K562 (cell line): Measurements from ENCODE around the gene EIF4E1B. TPM values are rescaled to one million over a fixed set of nuclear protein-coding genes. Genes with fewer than 3 reads are reported as not detected.
A peak's percentile ranks its signal among the peaks of the same experiment; 100 is the strongest.

Experiments
- CBX3 ChIP-seq, 2 experiments: IDR thresholded peaks; 1 replicate in 1 of 2; 2 replicates in 1 of 2; pipeline ENCODE4 v1.6.1; 2012; ENCODE audit warnings: inconsistent platforms in 2 of 2, low read length in 2 of 2, borderline replicate concordance in 1 of 2, control low read depth in 1 of 2
- CTCFL ChIP-seq: IDR thresholded peaks from 2 replicates; pipeline ENCODE4 v1.6.1; 2011; ENCODE audit warnings: borderline replicate concordance, low read depth, mild to moderate bottlenecking, moderate library complexity, low read length; ENCODE audit not compliant: insufficient read depth, poor library complexity, severe bottlenecking
- GATAD2B ChIP-seq: fragments of 450-650 bp; IDR thresholded peaks from 2 replicates; pipeline ENCODE4 v1.6.1; 2017; ENCODE audit warnings: mild to moderate bottlenecking, borderline replicate concordance
- KAT8 ChIP-seq: fragments of 450-650 bp; IDR thresholded peaks from 2 replicates; pipeline ENCODE4 v1.6.1; 2016; ENCODE audit warnings: low read depth, mild to moderate bottlenecking
- KDM2B ChIP-seq: fragments of 250-450 bp; sonication (Bioruptor Pico); IDR thresholded peaks from 2 replicates; pipeline ENCODE4 v1.8.0; 2021; ENCODE audit warnings: mild to moderate bottlenecking, moderate library complexity
- MCM5 ChIP-seq: fragments of 450-650 bp; IDR thresholded peaks from 2 replicates; pipeline ENCODE4 v1.6.1; 2016; ENCODE audit warnings: low read depth
- MEIS2 ChIP-seq: fragments of 450-650 bp; IDR thresholded peaks from 2 replicates; pipeline ENCODE4 v1.6.1; 2014; ENCODE audit warnings: mild to moderate bottlenecking; ENCODE audit not compliant: partially characterized antibody
- SMARCA5 ChIP-seq: fragments of 450-650 bp; IDR thresholded peaks from 2 replicates; pipeline ENCODE4 v1.6.1; 2016
- ZMIZ1 ChIP-seq, 2 experiments: fragments of 150-350 bp in 1 of 2; IDR thresholded peaks; 2 replicates each; pipeline ENCODE4 v1.6.1; 2012 to 2016; ENCODE audit warnings: low read depth in 2 of 2, low read length in 2 of 2, mild to moderate bottlenecking in 1 of 2, moderate library complexity in 1 of 2
- ZNF197 ChIP-seq: fragments of 200-800 bp; sonication (Bioruptor generic); IDR thresholded peaks from 2 replicates; pipeline ENCODE4 v1.6.1; 2016; ENCODE audit warnings: low read depth, missing genetic modification characterization, missing compliant biosample characterization
- ZNF23 ChIP-seq: fragments of 250-450 bp; sonication (Bioruptor Pico); IDR thresholded peaks from 2 replicates; pipeline ENCODE4 v1.4.0; 2020; ENCODE audit warnings: mild to moderate bottlenecking
- ZNF277 ChIP-seq: fragments of 250-450 bp; sonication (Bioruptor Pico); IDR thresholded peaks from 2 replicates; pipeline ENCODE4 v1.8.0; 2022; ENCODE audit warnings: inconsistent platforms, mild to moderate bottlenecking, moderate library complexity, borderline replicate concordance
- polyA plus RNA-seq, 8 experiments: library from polyadenylated mRNA; depleted of rRNA in 4 of 8; stranded (reverse) in 5 of 8; unstranded in 3 of 8; fragments of >200 nt; fragmentation: Nextera tagmentation in 2 of 8; fragmentation: Illumina TruSeq in 1 of 8; extraction: Ambion mirVana in 2 of 8; extraction: Trizol in 1 of 8; gene quantifications; 2 replicates each; pipeline versions ENCODE4 v1.2.1 to v1.2.3, GENCODE V29; 2011 to 2014; ENCODE audit warnings: inconsistent platforms in 1 of 8, missing spikeins in 1 of 8
- total RNA-seq, 7 experiments: library from RNA; depleted of rRNA in 6 of 7; stranded (reverse); fragments of >200 nt in 6 of 7; fragmentation: Illumina TruSeq in 2 of 7; extraction: Trizol in 2 of 7; gene quantifications; 2 replicates each; pipeline versions ENCODE4 v1.2.1 to v1.2.3, GENCODE V29; 2011 to 2021; ENCODE audit warnings: low replicate concordance in 1 of 7

The EIF4E1B gene
- total and polyA plus RNA-seq, 9 of the 15 experiments (the other 6 are each of a cell fraction or from before 2014, with no cell fraction given): not detected

GRCh38 chr5:176609724-176610434, 20.6 kb upstream of the EIF4E1B start, which contains the start of gene GPRIN1 (continued):
- TF ChIP-seq CTCFL: peak; percentile 95
- TF ChIP-seq MEIS2: peak; percentile 44
- no peak for TF ChIP-seq ZNF197
- no peak for TF ChIP-seq ZNF23 (CRISPR knock-in tag)
- TF ChIP-seq ZNF277 (CRISPR knock-in tag): no peak
- no peak for TF ChIP-seq CBX3 (IDR thresholded peaks at IDR 0.05; ENCODE audit: borderline replicate concordance in 1 of 2, low read length in 2 of 2)
- TF ChIP-seq KAT8: no peak
- no peak for TF ChIP-seq ZMIZ1 (IDR thresholded peaks at IDR 0.05; ENCODE audit: low read depth in 2 of 2, low read length in 2 of 2)
- TF ChIP-seq KDM2B (CRISPR knock-in tag): 0 out of 2 replicates have a peak, but pooled peaks have one; percentile 65
- 0 out of 2 replicates have a peak, but pooled peaks have one; percentile 37 for TF ChIP-seq GATAD2B
- no peak for TF ChIP-seq MCM5
- no peak for TF ChIP-seq SMARCA5
